Tibial artery (tissue), 4 donors: ENCODE data around the gene PROB1.

Source experiments
- DNase-seq, 2 donors: peaks; one replicate each; pipeline ENCODE4 v3.0.0-alpha.2; 2019
- H3K27ac ChIP-seq, 2 donors: fragments of 200-600 bp; sonication (generic) in 1 of 2; 1 replicate in 1 of 2; 2 replicates in 1 of 2; pipeline ENCODE4 v1.5.1; 2018 to 2019; ENCODE audit warnings: mild to moderate bottlenecking in 1 of 2
- H3K27me3 ChIP-seq, 2 donors: fragments of 200-600 bp; sonication (generic) in 1 of 2; one replicate each; pipeline versions ENCODE4 v1.5.1 to v1.6.0; 2016 to 2019
- H3K36me3 ChIP-seq, 3 donors: fragments of 200-600 bp; sonication (generic) in 2 of 3; one replicate each; pipeline ENCODE4 v1.5.1; 2016 to 2019; ENCODE audit warnings: mild to moderate bottlenecking in 2 of 3
- H3K4me1 ChIP-seq, 4 donors: fragments of 200-600 bp; sonication (generic) in 2 of 4; 1 replicate in 3 of 4; 2 replicates in 1 of 4; pipeline ENCODE4 v1.5.1; 2016 to 2019
- H3K4me3 ChIP-seq, 2 donors: fragments of 200-600 bp; sonication (generic) in 1 of 2; 1 replicate in 1 of 2; 2 replicates in 1 of 2; pipeline ENCODE4 v1.5.1; 2018 to 2019; ENCODE audit warnings: mild to moderate bottlenecking in 2 of 2
- H3K9me3 ChIP-seq, 3 donors: fragments of 200-600 bp; sonication (generic) in 1 of 3; one replicate each; pipeline ENCODE4 v1.5.1; 2016 to 2019
- intact Hi-C: fragments of 100-400 bp; cut with DNase I; formaldehyde crosslinking; loops from one replicate; pipeline ENCODE4 v1.15.0; 2023; ENCODE audit warnings: low total_unique reads
- TF ChIP-seq, protein P1 (sequence below), 2 experiments: fragments of 200-600 bp in 1 of 2; fragments of 450-650 bp in 1 of 2; IDR thresholded peaks; one replicate each; pipeline ENCODE4 v1.5.1; 2017 to 2019; ENCODE audit warnings: antibody characterized with exemption in 2 of 2, mild to moderate bottlenecking in 1 of 2, moderate library complexity in 1 of 2

The PROB1 gene

GRCh38 chr5:139401546-139401945, 6.6 kb upstream of the PROB1 start:
- no peak for DNase-seq
- no peak overlapping the region for H3K27ac ChIP-seq
- H3K4me1 ChIP-seq: peaks cover 0 to 20% (median 10%) of the 10 kb centered on the region in 4 donors
- no peaks in the 10 kb centered on the region for H3K36me3 ChIP-seq
- H3K27me3 ChIP-seq: no peaks in the 10 kb centered on the region
- intact Hi-C loops: no loop called here
- no peaks in the 10 kb centered on the region for H3K9me3 ChIP-seq
- no peak overlapping the region for H3K4me3 ChIP-seq
- TF ChIP-seq, protein P1, sequence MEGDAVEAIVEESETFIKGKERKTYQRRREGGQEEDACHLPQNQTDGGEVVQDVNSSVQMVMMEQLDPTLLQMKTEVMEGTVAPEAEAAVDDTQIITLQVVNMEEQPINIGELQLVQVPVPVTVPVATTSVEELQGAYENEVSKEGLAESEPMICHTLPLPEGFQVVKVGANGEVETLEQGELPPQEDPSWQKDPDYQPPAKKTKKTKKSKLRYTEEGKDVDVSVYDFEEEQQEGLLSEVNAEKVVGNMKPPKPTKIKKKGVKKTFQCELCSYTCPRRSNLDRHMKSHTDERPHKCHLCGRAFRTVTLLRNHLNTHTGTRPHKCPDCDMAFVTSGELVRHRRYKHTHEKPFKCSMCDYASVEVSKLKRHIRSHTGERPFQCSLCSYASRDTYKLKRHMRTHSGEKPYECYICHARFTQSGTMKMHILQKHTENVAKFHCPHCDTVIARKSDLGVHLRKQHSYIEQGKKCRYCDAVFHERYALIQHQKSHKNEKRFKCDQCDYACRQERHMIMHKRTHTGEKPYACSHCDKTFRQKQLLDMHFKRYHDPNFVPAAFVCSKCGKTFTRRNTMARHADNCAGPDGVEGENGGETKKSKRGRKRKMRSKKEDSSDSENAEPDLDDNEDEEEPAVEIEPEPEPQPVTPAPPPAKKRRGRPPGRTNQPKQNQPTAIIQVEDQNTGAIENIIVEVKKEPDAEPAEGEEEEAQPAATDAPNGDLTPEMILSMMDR (IDR thresholded peaks at IDR 0.05): no peak

DNA sequence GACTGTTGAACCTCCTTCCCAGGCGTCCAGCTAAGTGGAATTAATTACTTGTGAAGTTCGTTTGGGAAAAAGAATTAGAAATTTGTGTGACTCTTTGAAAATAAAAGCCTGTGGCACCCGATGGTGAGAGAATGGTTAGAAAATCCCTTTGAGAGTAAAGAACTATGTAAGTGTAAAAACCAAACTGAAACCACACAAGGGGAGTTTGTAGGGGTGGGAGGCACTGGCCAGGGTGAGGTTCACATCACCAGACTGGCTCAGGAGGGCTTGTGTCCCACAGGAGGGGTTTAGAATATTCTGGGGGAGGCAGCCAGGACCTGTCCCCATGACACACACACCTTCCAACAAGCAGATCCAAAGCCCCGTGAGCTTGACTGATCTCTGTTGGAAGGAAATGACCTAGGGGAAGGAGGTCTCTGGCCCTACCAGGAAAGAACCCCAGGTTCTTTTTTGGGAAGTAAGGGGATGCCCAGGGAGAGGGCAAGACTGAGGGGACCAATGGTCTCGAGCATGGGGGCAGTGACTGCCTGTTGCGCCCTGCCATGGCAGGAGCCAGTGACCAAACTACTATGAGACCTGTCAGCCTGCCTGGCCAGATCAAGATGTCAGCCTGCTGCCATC, 4.7 kb upstream of the PROB1 start:
- TF ChIP-seq, protein P1 (IDR thresholded peaks at IDR 0.05): no peak
- no peak overlapping the region for H3K27ac ChIP-seq
- intact Hi-C loops: no loop called here
- H3K9me3 ChIP-seq: no peaks in the 10 kb centered on the region
- H3K27me3 ChIP-seq: peaks cover 0 to 8% of the 10 kb centered on the region in 2 donors
- peaks cover 0 to 23% (median 13%) of the 10 kb centered on the region in 4 donors for H3K4me1 ChIP-seq
- no peaks in the 10 kb centered on the region for H3K36me3 ChIP-seq
- no peak for DNase-seq
- H3K4me3 ChIP-seq: no peak overlapping the region

DNA sequence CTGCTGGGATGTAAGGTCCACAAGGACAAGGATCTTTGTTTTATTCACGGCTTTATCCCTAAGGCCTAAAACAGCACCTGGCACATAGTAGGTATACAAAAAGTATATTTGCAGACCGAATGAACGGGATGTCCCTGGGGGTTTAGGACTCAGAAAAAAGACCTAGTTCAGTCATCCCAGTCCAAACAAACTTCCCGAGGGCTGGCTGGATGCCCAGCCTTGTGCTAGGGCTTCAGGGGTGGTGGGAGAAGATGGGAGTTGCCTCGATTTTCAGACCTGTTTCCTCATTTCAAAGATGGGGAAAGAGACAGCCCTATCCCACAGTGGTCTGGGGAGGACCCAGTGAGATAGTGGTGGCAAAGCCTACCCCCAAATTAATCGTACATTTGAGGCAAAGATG, 3.0 kb upstream of the PROB1 start:
- H3K27ac ChIP-seq: no peak overlapping the region
- H3K4me1 ChIP-seq: peaks cover 0 to 28% (median 14%) of the 10 kb centered on the region in 4 donors
- no peaks in the 10 kb centered on the region for H3K36me3 ChIP-seq
- no peaks in the 10 kb centered on the region for H3K9me3 ChIP-seq
- TF ChIP-seq, protein P1 (IDR thresholded peaks at IDR 0.05): no peak
- no peak for DNase-seq
- intact Hi-C loops: no loop called here
- peaks cover 0 to 23% of the 10 kb centered on the region in 2 donors for H3K27me3 ChIP-seq
- no peak overlapping the region for H3K4me3 ChIP-seq

DNA sequence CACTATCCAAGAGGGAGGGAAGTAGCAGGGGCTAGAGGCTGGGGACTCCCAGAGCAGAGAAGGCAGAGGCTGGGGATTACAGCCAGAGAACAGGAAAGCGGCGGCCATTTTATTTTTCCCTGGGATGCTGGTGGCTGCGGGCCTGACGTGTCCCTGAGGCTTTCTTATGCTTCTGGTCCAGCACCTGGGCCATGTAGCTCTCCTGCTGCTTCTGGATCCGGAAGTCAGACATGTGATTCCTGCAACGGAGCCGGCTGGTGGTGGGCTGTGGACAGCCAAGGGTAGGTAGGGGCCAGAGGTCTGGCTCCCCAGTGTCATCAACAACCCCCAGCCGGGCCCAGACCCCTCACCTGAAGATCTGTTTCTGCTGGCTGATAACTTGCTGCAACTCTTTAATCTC, 1.8 kb upstream of the PROB1 start:
- intact Hi-C loops: no loop called here
- H3K27ac ChIP-seq: no peak overlapping the region

DNA sequence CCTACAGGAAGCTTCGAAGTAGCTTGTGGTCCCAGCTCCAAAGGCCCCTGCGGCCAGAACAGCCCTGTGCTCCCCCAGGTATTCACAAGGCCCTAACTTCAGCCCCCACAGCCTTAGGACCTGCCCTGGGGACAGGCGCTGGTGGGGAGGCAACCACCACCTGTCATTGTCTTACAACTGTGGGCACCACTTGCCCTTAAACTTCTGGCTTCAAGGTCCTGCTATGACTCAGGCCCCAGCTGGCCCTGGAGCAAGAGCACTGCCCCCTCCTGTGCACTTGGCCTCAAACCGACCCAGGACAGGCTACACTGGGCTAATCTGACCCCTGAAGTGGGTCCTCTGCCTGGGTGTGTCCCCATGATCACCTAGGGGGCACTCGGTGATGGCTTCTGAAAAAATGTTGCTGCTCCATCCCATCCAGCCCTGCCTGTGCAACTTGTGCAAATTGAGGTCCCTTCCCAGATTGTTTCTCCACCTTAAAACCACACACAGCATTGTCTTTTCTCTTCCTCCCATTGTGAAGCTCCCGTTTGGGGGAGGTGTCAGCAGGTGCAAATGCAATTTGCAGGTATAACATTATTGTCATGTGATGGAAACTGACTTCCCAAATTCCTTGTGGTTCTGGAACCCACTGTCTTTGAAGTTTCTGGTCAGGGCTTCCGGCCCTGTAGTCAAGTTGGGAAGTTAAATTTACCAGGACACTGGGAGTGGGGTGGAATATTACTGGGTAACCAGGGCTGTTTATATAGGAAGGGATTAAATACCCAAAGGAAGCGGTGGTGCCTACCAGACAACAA, 1.1 kb upstream of the PROB1 start:
- TF ChIP-seq, protein P1 (IDR thresholded peaks at IDR 0.05): no peak
- intact Hi-C loops: no loop called here
- H3K9me3 ChIP-seq: no peaks in the 10 kb centered on the region
- no peak overlapping the region for H3K27ac ChIP-seq
- H3K36me3 ChIP-seq: no peaks in the 10 kb centered on the region
- peaks cover 0 to 39% (median 17%) of the 10 kb centered on the region in 4 donors for H3K4me1 ChIP-seq
- H3K4me3 ChIP-seq: no peak overlapping the region
- peaks cover 0 to 33% of the 10 kb centered on the region in 2 donors for H3K27me3 ChIP-seq
- DNase-seq: no peak

More for the DNA sequence above, 1.8 kb upstream of the PROB1 start:
- TF ChIP-seq, protein P1 (IDR thresholded peaks at IDR 0.05): no peak
- H3K36me3 ChIP-seq: no peaks in the 10 kb centered on the region
- no peaks in the 10 kb centered on the region for H3K9me3 ChIP-seq
- no peak for DNase-seq
- no peak overlapping the region for H3K4me3 ChIP-seq
- peaks cover 0 to 33% of the 10 kb centered on the region in 2 donors for H3K27me3 ChIP-seq
- peaks cover 0 to 36% (median 17%) of the 10 kb centered on the region in 4 donors for H3K4me1 ChIP-seq
